GM12872 (cell line): ENCODE results near the gene SORCS2.

Experiments
- CTCF ChIP-seq: IDR thresholded peaks from 3 replicates; pipeline ENCODE4 v1.5.1; 2011; ENCODE audit warnings: low read depth, mild to moderate bottlenecking, low read length, moderate library complexity; ENCODE audit not compliant: insufficient read depth

The SORCS2 gene

GRCh38 chr4:7391637-7392437 is 199.5 kb downstream of the SORCS2 start:
- no peak for TF ChIP-seq CTCF

DNA sequence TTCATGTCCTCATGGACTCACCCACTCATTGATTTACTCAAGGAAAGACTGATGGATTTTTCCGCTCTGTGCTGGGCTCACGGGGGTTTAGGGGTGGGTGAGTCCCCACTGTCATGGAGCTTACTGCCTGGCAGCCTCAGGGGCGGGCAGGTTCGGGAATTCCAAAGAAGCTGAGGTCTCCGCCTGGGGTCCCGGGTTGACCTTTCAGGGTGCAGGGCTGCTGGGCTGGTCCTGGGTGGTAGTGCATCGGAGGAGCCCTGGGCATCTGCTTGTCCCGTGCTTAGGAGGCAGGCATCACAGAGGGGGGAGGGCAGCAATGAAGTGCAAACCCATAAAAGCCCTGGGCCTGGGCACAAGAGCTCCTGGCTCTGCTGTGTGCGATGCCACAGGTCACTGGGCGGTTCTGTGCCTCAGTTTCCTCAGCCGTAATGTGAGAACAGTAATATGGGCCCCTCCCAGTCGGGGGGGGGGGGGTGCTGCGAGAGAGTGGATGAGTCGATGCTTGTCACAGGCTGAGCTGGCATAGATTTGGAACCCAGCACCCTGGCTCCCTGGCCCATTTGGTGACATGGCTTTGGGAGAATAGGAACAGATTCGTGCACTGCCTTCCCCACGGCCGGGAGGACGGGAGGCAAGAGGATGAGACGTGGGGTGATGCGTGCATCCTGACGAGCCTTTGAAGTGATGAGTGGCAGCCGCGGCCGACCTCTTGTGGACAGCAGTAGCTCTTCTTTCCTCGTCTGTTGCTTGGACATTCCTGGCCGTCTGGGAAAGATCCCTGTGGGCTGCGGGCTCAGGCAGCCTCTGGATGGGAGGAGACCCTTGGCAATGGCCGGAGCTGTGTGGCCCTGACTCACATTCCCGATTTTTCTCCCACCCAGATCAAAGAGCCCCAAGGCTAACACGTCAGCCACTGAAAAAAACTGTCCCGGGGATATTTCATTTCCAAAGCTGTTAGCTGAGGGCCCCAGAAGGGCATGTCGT is 200.4 kb downstream of the SORCS2 start:
- no peak for TF ChIP-seq CTCF

DNA sequence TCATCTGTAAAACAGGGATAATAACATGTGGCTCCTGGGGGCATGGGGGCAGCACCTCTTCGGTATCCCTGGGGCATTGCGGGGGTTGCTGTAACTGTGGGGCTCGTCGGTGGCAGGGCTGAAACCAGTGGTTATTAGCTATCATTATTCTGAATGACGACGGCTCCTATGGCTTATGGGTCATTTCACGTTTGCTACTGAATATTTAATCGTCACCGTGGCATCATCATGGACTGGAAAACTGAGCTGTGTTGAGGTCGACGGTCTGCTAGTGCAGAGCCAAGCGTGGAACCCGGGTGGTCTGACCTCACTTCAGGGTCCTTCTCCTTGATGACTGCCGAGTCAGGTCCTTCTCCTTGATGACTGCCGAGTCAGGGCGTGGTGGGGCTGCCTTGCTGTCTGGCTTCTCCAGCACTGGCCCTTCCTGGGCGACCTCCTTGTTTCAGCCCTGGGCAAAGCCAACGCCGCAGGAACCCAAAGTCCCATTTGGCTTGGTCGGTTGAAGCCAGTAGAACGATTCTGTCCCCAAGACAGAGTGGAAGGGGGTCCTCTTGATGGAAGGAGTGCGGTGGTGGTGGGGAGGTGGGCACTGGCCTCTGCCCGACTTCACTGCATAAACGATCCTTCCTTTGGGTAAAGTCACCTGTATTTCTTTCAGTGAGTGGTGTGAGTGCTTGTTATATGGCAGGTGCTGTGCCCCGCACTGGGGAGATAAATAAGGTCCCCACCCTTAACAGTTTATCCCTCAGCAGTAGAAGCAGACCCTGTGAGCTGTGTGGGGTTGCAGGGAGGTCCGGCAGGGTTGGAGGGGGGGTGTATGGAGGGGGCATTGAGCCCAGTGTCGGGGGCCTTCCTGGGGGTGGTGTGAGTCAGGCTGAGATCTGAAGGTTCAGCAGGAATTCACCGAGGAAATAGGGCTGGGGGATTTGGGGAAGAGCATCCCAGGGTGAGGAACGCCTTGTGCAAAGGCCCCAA is 201.6 kb downstream of the SORCS2 start:
- TF ChIP-seq CTCF = no peak

DNA sequence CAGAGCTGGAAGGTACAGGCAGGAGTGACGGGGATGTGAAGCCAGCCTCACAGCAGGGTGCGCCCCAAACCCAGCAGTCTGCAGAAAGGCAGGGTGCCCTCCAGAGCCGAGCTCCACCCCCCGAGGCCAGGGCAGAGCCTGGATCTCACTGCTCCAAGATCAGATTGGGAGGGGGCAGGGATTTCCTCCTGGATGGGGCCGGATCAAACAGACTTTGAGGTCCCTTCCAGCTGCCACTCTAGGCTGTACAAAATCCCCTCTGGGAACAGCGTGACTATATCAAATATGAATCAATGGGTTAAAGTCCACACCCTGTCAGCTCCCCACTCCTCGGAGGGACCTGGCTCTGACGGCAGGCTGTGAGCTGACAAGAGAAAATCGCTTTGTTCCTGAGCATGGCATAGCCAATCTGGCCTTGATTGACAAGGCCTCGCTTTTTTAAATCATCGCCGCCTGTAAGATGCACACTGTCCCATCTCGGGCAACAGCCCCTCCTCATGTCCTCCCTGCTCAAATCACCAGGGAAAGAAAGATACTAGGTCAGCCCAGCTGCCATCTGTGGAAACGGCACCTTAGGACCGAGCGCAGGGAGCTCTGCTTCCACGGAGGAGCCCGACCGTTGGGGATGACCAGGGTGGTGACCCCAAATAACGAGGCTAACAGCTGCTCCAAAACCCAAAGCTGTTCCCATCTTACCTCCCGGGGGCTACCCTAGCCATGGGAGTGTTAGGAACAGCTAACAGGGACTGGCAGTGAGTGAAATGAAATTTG is 202.5 kb downstream of the SORCS2 start:
- TF ChIP-seq CTCF = no peak

DNA sequence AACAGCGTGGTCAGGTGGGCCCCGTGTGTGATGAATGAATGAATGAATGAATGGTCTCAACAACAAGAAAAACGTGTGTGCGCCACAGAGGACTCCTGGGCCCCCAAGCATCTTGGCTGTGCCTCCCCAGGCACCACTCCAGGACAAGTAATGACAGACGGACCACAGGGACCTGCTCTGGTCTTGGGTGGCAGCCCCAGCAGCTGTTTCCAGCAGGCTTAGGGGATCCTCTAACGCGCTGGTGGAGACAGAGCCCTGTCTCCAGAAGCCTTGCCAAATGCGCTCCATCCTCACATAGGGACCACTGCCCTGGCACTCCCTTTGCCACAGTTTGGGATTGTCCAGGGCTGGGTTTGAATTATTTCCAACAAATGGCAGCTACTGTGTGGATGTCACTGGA is 203.3 kb downstream of the SORCS2 start:
- no peak for TF ChIP-seq CTCF

DNA sequence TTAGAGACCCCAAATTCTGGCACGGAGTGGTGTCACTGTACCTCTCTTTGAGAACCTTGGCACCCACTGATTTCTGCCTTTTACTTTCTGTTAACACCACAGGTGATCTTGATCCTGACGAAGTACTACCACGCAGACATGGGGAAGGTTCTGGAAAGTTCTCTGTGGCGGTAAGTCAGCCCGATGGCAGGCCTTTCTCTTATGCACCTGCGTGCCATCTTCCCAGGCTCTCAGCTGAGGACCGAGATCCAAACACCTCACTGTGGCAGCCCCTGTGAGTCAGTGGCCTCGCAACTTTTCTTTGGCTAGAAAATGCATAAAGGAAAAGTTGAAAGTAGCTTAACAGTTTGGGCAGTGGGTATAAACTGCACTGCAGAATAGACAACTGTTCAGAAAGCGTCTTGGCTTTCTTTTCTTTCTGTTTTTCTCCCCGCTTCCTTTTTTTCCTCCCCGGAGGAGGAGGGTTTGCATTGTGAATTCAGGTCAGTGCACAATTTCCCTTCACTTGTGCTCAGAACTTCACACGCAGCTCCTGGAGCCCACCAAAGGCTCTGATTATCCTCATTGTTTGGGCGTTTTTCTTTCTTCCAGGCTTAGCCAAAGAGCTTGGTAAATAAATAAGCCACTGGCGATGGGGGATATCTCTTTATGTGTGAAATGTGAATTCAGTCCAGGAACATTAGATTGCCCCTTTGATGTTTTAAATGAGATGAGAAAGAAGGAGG is 204.0 kb downstream of the SORCS2 start:
- TF ChIP-seq CTCF = no peak
